Skin of body (tissue), 2 donors: Measurements from ENCODE around the gene RRP36. TPM values are rescaled to one million over a fixed set of nuclear protein-coding genes. Genes with fewer than 3 reads are reported as not detected.

Source experiments
- DNase-seq: peaks from one replicate; lab custom pipeline; 2025; lab: John Stamatoyannopoulos, UW
- total RNA-seq: library from RNA; depleted of rRNA; stranded (reverse); fragments of >200 nt; gene quantifications from one replicate; pipeline ENCODE4 v1.2.3, GENCODE V29; 2014

The RRP36 gene
- total RNA-seq, 1 donor from 2014 or later = 36.2 TPM

GRCh38 chr6:43007126-43007525 lies 14.3 kb upstream of the RRP36 start:
- DNase-seq = no peak

GRCh38 chr6:43009124-43009523 lies 12.3 kb upstream of the RRP36 start:
- peak; percentile 20 for DNase-seq

DNA sequence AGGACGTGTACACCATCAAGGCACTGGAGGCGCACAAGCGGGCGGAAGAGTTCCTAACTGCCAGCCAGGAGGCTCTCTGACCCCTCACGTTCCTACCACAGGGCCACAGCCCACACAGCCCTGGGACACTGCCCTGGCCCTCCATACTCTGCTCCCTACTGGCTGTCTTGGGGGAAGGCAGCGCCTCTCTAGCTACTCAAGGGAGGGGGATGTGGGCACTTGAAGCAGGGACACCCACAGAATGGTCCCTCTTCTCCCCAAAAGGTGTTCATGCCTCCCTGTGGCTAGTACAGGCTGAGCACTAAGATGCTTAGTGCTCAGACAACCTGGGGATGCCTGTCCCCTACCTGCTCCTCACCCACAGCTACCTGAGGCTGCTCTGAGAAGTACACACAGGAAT lies 10.2 kb upstream of the RRP36 start:
- DNase-seq = no peak

GRCh38 chr6:43012364-43012763 lies 9.1 kb upstream of the RRP36 start:
- DNase-seq = no peak

DNA sequence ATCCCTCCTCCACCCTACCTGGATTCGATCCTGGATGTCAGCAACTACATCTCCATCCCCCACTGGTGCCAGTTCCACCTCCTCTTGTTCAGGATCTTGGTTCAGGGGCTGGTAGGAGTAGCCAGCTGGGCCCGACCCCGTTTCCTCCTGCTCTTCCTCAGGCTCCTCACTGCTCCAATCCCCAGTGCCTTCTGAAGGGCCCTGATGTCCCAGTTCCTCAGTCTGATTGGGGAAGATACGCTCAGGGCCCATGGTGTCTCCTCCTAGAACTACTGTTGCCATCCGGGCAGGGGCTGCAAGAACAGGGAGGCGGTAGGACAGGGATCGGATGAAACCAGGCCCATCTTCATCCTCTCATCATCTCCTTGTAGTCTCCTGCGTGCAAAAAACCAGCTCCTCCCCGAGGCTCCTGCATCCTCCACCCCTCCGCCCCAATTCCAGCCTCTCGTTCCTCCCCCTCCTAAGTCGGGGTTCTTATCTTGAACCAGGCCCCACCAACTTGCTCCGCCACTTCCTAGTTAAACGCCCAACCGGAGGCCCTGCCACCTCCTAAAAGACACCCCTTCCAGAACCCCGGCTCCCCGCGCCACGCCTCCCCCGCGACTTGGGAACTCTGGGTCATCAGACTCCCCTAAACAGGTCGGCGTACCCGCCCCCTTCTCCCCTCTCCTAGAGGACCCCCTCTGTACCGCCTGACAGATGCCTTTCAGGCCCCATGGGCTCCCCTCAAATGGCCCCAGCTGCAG lies 8.2 kb upstream of the RRP36 start:
- DNase-seq = no peak

DNA sequence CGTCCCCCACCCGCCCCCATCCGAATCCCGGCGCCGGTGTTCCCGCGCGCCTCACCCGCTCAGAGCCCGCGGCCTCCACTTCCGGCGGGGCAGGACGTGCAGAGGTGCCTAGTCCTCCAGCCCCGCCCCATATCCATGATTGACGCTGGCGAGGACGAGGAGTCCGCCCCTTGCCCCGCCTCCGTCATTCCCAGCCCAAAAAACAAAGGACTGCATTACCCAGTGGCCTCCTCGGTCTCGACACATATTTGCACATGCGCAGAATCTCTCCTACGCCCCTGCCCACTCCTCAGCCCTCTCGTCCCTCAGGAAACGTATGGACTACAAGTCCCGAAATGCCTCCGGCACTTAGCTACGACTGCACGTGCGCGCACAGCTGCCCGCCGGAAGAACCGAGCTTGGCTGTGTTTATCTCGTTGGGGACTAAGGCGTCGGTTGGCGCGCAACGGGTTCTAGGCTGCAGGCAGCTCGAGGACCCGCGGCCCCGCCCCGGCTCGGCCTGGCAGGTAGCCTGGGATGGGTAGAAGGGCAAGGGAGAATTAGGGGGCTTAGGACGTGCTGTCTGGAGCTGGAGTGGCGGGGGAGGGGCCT lies 7.5 kb upstream of the RRP36 start, which contains the start of the genes KLHDC3 and MEA1:
Gene KLHDC3 (plus strand): TSS at position 407 of the 591 bp plus-strand sequence. CDS start 2,944 bp downstream, outside the sequence.
Gene MEA1 (minus strand): TSS at position 104 of the 591 bp plus-strand sequence. CDS start 133 bp downstream, outside the sequence.
- peak; percentile 100 for DNase-seq

- DNase-seq = no peak
These were observed 7.0 kb upstream of the RRP36 start for GRCh38 chr6:43014434-43014909.

- DNase-seq = no peak
These were observed 5.1 kb upstream of the RRP36 start for GRCh38 chr6:43016176-43016942.

- no peak for DNase-seq
These were observed 4.5 kb upstream of the RRP36 start for GRCh38 chr6:43016943-43017334.

DNA sequence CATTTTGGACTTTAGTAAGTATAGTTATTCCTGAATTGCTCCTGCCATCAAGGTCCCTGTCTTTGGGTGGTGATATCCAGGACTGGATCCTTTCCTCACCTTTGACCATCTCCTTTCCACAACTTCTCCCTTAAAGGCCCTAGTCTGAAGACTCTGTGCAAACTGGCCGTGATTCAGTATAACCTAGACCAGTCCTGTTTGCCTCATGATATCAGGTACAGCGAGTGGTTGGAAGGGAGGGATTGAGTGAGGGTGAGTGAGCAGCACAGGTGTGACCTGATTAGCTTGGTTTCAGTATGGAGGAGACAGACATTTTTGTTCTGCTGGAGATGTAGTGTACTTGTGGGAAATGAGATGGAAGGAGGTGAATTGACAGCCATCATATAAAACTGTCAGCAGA lies 2.3 kb upstream of the RRP36 start:
- DNase-seq = no peak

GRCh38 chr6:43020052-43020705 lies 1.2 kb upstream of the RRP36 start:
- DNase-seq = no peak

- DNase-seq = no peak
These were observed 576 bp upstream of the RRP36 start for GRCh38 chr6:43020847-43021246.

DNA sequence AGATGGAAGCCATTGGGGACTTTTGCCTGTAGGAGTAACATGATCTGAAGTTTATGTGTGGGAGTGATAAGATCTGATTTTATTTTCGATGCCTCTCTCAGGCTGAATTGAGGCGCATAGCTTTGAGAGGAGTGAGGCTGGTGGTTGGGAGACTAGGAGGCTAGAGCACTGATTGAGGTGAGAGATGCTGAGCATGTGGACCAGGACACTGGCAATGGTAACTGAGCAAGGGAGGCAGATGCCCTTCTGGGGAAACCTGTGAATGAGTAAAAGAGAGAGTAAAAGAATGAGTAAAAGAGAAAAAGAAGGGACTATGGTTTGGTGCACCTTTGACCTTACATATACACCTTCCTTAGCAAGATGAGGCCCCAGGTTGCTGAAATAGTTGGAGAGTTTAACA lies 3.0 kb downstream of the RRP36 start:
- DNase-seq = no peak

DNA sequence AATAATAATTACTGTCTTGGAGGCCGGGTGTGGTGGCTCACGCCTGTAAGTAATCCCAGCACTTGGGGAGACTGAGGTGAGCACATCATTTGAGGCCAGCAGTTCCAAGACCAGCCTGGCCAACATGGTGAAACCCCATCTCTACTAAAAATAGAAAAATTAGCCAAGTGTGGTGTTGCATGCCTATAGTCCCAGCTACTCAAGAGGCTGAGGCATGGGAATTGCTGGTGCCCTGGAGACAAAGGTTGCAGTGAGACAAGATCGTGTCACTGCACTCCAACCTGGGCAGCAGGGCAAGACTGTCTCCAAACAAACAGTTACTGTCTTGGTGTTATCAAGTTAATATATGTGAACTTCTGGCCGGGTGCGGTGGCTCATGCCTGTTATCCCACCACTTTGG lies 4.9 kb downstream of the RRP36 start:
- no peak for DNase-seq

GRCh38 chr6:43029120-43029519 lies 7.7 kb downstream of the RRP36 start:
- no peak for DNase-seq

DNA sequence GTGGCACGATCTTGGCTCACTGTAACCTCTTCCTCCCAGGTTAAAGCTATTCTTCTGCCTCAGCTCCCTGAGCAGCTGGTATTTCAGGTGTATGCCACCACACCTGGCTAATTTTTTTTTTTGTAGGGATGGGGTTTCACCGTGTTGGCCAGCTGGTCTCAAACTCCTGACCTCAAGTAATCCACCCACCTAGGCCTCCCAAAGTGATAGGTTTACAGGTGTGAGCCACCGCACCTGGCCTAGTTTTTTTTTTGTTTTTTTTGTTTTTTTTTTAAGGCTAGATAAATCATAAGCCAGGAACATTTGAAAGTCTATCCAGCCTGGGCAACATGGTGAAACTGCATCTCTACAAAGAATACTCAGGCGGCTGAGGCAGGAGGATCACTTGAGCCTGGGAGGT lies 10.9 kb downstream of the RRP36 start:
- no peak for DNase-seq

GRCh38 chr6:43033496-43034189 lies 12.2 kb downstream of the RRP36 start:
- no peak for DNase-seq

DNA sequence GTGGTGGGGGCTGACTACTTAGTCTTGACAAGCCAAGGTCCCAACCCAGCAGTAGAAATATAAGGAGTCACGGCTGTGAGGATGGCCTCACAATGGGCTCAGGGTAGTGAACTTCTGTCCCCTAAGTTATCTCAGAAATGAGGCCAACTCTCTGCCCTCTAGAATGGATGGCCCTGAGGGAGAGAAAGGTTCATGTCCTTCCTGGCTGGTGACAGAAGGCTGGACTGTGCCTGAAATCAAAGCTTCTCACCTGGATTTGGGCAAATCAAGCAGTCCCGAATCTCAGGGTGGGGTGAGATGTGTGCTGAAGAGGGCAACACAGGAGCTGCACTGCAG lies 12.7 kb downstream of the RRP36 start:
- no peak for DNase-seq

DNA sequence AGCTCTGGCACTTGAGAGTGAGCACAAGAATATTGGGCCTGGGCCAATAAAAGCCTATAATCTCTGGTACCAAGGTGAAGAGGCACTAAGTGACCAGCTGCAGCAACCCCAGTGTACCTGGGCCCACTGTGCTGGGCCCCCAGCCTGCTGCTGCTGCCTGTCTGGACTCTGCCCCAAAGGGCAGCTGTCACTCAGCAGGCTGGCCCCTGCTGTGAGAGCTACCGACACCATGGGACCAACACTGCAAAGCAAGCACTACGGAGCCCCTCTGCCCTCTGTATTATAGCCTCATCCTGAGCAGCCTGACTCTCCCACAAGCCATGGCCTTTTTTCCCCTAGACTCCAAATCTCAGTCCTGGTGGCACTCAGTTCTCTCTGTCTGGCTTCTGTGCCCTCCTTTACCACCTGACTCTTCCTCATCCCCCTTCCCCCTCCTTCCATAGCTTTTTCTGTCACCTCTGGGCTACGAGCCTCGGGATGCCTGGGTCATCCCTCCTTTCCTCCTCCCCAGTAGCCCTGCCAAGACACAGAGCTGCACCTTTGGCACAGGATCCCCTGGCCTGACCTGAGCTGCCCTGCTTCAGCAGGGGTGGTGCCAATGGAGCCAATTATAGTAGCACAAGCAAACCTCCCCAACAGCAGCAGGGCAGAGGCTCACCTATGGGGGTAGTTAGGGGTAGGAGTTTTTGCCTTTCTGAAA lies 14.2 kb downstream of the RRP36 start:
- no peak for DNase-seq

DNA sequence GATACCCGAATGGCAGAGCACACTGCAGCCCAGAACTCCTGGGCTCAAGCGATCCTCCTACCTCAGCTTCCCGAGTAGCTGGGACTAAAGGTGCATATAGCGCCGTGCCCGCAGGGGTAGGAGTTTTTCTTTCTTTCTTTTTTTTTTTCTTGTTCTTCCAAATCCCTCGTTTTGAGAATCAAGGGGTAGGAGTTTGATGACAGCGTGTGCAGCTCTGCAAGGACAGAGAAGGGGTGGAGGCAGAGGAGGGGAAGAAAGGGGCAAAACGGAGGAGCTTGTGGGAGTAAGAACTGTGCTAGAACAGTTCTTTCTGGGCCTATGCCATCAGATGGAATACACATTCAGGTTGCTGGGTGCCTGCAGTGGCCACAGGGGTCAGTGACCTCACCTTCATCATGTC lies 15.3 kb downstream of the RRP36 start:
- DNase-seq = no peak

DNA sequence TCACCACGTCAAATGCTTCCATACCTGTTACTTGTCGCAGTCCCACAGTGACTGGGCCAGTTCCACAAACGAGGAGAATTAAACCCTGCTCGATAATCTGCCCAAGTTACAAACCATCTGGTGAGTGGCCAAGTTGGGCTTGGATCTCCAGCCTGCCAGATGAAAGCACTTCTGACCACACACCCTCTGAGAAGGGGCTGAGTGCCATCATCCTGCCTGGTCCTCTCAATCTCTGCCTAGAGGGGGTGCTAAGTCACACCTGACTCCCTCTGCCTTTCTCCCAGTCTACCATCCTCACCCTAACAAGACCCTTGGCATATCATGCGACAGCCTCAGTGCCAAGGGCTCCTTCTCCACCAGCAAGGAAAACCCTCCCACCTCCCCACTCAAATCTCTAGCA lies 15.8 kb downstream of the RRP36 start:
- DNase-seq = no peak
